ENCODE data around the gene KCNC3.

The KCNC3 gene

DNA sequence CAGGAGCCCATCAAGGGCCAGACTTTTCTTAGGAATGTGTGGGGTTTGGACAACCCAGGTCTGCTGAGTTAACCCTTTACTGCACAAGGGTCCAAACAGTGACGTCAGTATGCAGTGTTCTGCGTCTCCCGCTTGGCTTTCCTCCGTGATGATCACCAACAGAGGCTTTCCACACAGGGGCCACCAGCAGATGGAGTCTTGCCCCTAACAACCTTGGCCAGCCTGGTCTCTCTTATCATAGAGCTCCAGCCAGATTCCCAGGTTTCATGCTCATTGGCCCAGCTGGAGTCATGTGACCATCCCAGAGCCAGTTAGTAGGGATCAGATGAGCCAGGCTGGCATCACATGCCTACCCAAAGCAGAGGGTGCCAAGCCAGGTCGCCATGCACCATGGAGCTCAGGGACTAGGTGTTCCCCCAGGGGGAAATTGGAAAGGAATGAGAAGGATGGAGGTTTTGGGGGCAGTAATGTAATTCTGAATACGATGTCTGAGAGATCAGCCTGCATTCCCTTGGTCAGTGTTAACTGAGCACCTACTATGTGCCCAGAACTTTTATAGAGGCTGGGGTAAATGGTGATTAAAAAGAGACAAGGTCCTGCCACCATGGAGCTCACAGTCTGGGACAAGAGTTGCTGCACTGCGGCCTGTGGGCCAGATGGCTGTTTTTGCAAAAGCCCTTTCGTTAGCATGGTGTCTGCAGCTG is 64.5 kb downstream of the KCNC3 start:
- DNase-seq (ENCODE audit: low read depth in 1 of 2, low spot score in 1 of 2), result no peak
- in situ Hi-C loops (cut with HindIII; ENCODE audit: low pct_unique_long_range_greater_than_20kb, low sequenced_read_pairs), result no loop called here
- TF ChIP-seq JUND (IDR thresholded peaks at IDR 0.05; ENCODE audit: low read depth), result no peak

DNA sequence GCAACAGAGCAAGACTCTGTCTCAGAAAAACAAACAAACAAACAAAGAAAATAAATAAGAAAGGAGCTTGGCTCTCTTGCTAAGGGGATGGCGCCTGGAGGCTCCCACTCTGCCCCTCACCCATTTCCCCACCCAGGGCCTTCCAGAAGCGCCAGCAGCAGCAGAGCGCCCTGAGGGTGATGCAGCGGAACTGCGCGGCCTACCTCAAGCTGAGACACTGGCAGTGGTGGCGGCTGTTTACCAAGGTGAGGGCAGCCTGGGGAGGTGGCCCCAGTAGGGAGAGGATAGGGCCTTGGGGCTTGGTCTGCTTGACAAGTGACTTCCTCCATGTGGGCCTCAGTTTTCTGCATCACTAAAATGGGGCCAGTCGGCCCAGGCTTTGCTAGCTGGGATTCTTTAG is 66.0 kb downstream of the KCNC3 start:
- DNase-seq (ENCODE audit: low read depth in 1 of 2, low spot score in 1 of 2), result no peak
- in situ Hi-C loops (cut with HindIII; ENCODE audit: low pct_unique_long_range_greater_than_20kb, low sequenced_read_pairs), result no loop called here
- TF ChIP-seq JUND (IDR thresholded peaks at IDR 0.05; ENCODE audit: low read depth), result no peak

Measured in T47D (cell line).